ENCODE data around the gene PAPPA2.
"Not testable (repeated sequence)": the region's sequence is repeated elsewhere in the genome, so short reads cannot be mapped to it uniquely, and the experiment has no call there.

PAPPA2 gene

GRCh38 chr1:176742322-176742721, 279.3 kb downstream of the PAPPA2 start:
- H3K4me3 ChIP-seq (ENCODE audit: low read length): no peak overlapping the region
- no peak for TF ChIP-seq CTCF (IDR thresholded peaks at IDR 0.05; ENCODE audit: insufficient read depth, low read depth, low read length, missing control alignments)
- DNase-seq (ENCODE audit: low read depth): no peak

- no peak for DNase-seq (ENCODE audit: low read depth)
- H3K4me3 ChIP-seq (ENCODE audit: low read length): no peak overlapping the region
- TF ChIP-seq CTCF (IDR thresholded peaks at IDR 0.05; ENCODE audit: insufficient read depth, low read depth, low read length, missing control alignments): no peak
Observed at GRCh38 chr1:176744142-176744541, 281.2 kb downstream of the PAPPA2 start.

- H3K4me3 ChIP-seq (ENCODE audit: low read length): no peak overlapping the region
- DNase-seq (ENCODE audit: low read depth): peak; percentile 7
- TF ChIP-seq CTCF (IDR thresholded peaks at IDR 0.05; ENCODE audit: insufficient read depth, low read depth, low read length, missing control alignments): no peak
Observed at GRCh38 chr1:176745945-176746344, 283.0 kb downstream of the PAPPA2 start.

- TF ChIP-seq CTCF (IDR thresholded peaks at IDR 0.05; ENCODE audit: insufficient read depth, low read depth, low read length, missing control alignments): no peak
- no peak for DNase-seq (ENCODE audit: low read depth)
- H3K4me3 ChIP-seq (ENCODE audit: low read length): no peak overlapping the region
Observed at GRCh38 chr1:176752505-176752904, 289.5 kb downstream of the PAPPA2 start.

GRCh38 chr1:176754676-176755075, 291.7 kb downstream of the PAPPA2 start:
- DNase-seq (ENCODE audit: low read depth): no peak
- H3K4me3 ChIP-seq (ENCODE audit: low read length): no peak overlapping the region
- TF ChIP-seq CTCF (IDR thresholded peaks at IDR 0.05; ENCODE audit: insufficient read depth, low read depth, low read length, missing control alignments): no peak

- H3K4me3 ChIP-seq (ENCODE audit: low read length); DNase-seq (ENCODE audit: low read depth): not testable (repeated sequence)
Observed at GRCh38 chr1:176756817-176757216, 293.8 kb downstream of the PAPPA2 start.

- H3K4me3 ChIP-seq (ENCODE audit: low read length): no peak overlapping the region
- DNase-seq (ENCODE audit: low read depth): no peak
- no peak for TF ChIP-seq CTCF (IDR thresholded peaks at IDR 0.05; ENCODE audit: insufficient read depth, low read depth, low read length, missing control alignments)
Observed at GRCh38 chr1:176765608-176766007, 302.6 kb downstream of the PAPPA2 start.

- TF ChIP-seq CTCF (IDR thresholded peaks at IDR 0.05; ENCODE audit: insufficient read depth, low read depth, low read length, missing control alignments): no peak
- DNase-seq (ENCODE audit: low read depth): no peak
- H3K4me3 ChIP-seq (ENCODE audit: low read length): no peak overlapping the region
Observed at GRCh38 chr1:176766779-176767178, 303.8 kb downstream of the PAPPA2 start.

Measured in epithelial cell of esophagus (primary cell).